Heart right ventricle (tissue), 16 donors: ENCODE measurements around the gene GRIK4. TPM values are rescaled to one million over a fixed set of nuclear protein-coding genes. Genes with fewer than 3 reads are reported as not detected.
A peak's percentile ranks its signal among the peaks of the same experiment; 100 is the strongest.

Source experiments
- ATAC-seq, 8 donors: fragments of 200-7000 bp; cut with Tn5 transposase; one replicate each; pipeline ENCODE4 v1.9.1; 2020; ENCODE audit warnings: mild to moderate bottlenecking in 8 of 8, moderate library complexity in 8 of 8, moderate number of reproducible peaks in 1 of 8
- DNase-seq, 2 donors: peaks; one replicate each; pipeline ENCODE4 v3.0.0-alpha.2; 2020
- H3K27ac ChIP-seq, 10 donors: fragments of 200-600 bp; sonication (generic) in 2 of 10; one replicate each; pipeline versions ENCODE4 v1.5.0 to v1.8.0; 2020 to 2022; ENCODE audit warnings: mild to moderate bottlenecking in 3 of 10
- H3K27me3 ChIP-seq, 7 donors: fragments of 200-600 bp; one replicate each; pipeline ENCODE4 v1.8.0; 2021 to 2022; ENCODE audit warnings: mild to moderate bottlenecking in 2 of 7
- H3K36me3 ChIP-seq, 9 donors: fragments of 200-600 bp; sonication (generic) in 1 of 9; one replicate each; pipeline versions ENCODE4 v1.5.0 to v1.8.0; 2020 to 2022; ENCODE audit warnings: mild to moderate bottlenecking in 2 of 9
- H3K4me1 ChIP-seq, 9 donors: fragments of 200-600 bp; sonication (generic) in 1 of 9; one replicate each; pipeline versions ENCODE4 v1.5.0 to v1.8.0; 2020 to 2022; ENCODE audit warnings: mild to moderate bottlenecking in 4 of 9
- H3K4me3 ChIP-seq, 10 donors: fragments of 200-600 bp; sonication (generic) in 2 of 10; one replicate each; pipeline versions ENCODE4 v1.5.0 to v1.8.0; 2020 to 2022; ENCODE audit warnings: mild to moderate bottlenecking in 7 of 10, moderate library complexity in 2 of 10
- H3K9me3 ChIP-seq, 11 donors: fragments of 200-600 bp in 10 of 11; sonication (generic) in 2 of 11; one replicate each; pipeline versions ENCODE4 v1.5.0 to v1.8.0; 2013 to 2022; ENCODE audit warnings: mild to moderate bottlenecking in 2 of 11, control low read depth in 1 of 11, moderate library complexity in 1 of 11
- WGBS, 2 donors: extraction: QIAGEN DNeasy Blood & Tissue Kit; methylation state at CpG; one replicate each; pipeline ENCODE4 v1.1.7; 2013; ENCODE audit warnings: inconsistent platforms in 1 of 2; 5-methylcytosine and 5-hydroxymethylcytosine counted together
- intact Hi-C, 10 donors: fragments of 100-400 bp; cut with DNase I; formaldehyde crosslinking; loops; one replicate each; pipeline versions ENCODE4 v1.11.1 to v1.14.2; 2022
- polyA plus RNA-seq, 2 donors: library from polyadenylated mRNA; stranded (reverse); fragments of 200-250 nt; gene quantifications; one replicate each; pipeline ENCODE4 v1.2.3, GENCODE V29; 2013
- total RNA-seq, 10 donors: library from RNA; stranded (reverse); fragmentation: NEBNext Ultra II Directional in 3 of 10; extraction: Animal tissue kit (Norgen Biotek cat#: 25700) in 3 of 10; gene quantifications; one replicate each; pipeline versions ENCODE4 v1.2.1 to v1.2.4, GENCODE V29; 2021 to 2023
- TF ChIP-seq, protein P1 (sequence below), 9 donors: fragments of 200-600 bp; sonication (generic) in 2 of 9; IDR thresholded peaks; one replicate each; pipeline versions ENCODE4 v1.5.0 to v1.8.0; 2021 to 2022; ENCODE audit warnings: antibody characterized with exemption in 9 of 9, mild to moderate bottlenecking in 5 of 9, moderate library complexity in 1 of 9
- donor health status: Arrhythmogenic right ventricular cardiomyopathy.
- donor health status: ischemic (EF 13 %, LVEDD 7.1; RV severe dilation, severe dysfunction).
- donor health status: healthy with polysubstance abuse.
- donor health status: DM: no; HTN: yes; CAD: no.
- donor health status: DM: no; HTN: no; CAD: no.
- donor health status: ischemic (EF 25% LVEDD 6.9; RV normal size, moderate dysfunction).
- donor health status: ischemic (EF 25% LVEDD 5.7; RV mildly dilated, moderate dysfunction).
- donor health status: healthy.
- donor health status: DM: yes; HTN: yes; CAD: no.
- donor health status: Ischemic cardiomyopathy.
- donor health status: ischemic (EF 35%, LVEDD 5.7; RV mildly dilated, moderate dysfunction).
- donor health status: nonischemic (EF 11% LVEDD 7.7; RV severe dilation, severe dysfunction).
- donor health status: DM: yes; HTN: yes; CAD: no.
- donor health status: PGD.
- donor health status: ischemic (EF 29% LVEDD 5.4; RV normal size, mild dysfunction).
- donor health status: nonischemic (EF 23%, LVEDD 6.1; RV moderate dilation, normal function).

The GRIK4 gene
- total and polyA plus RNA-seq, 12 donors = 0.01 to 0.85 (median 0.37) TPM; not detected in 6

DNA sequence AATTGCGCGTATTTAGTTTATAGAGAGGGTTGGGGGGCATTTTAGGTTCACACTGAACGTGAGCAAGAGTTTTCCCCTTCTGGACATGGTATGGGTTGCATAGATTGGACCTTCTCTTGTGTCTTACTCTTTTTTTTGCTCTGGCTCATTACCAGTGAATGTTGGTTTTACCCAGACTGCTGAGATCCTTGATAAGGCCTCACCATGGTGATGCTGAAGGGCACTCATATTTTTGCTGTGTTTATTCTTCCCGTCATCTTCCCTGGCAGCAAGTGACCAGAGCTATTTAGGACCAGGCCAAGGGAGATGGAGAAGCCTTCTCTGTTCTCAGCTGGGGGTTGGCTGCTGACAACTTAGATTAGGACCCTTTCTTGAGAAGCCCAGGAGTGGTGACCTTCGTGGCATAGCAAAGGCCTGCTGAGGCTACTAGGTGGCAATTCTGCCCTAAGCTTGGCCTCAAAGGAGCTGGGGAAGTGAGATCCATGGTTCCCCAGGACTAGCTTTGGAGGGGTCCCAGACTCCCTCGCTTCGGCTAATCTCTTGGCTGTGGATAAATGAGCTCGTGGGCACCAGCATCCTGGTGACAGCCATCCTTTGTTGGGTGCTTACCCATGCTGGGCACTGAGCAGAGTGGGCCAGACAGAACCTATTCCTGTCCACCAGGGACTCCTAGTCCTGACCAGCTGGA lies 47.3 kb downstream of the GRIK4 start:
- WGBS, 2 donors = 82 to 85% methylated on average over 8 of the region's 8 CpGs

DNA sequence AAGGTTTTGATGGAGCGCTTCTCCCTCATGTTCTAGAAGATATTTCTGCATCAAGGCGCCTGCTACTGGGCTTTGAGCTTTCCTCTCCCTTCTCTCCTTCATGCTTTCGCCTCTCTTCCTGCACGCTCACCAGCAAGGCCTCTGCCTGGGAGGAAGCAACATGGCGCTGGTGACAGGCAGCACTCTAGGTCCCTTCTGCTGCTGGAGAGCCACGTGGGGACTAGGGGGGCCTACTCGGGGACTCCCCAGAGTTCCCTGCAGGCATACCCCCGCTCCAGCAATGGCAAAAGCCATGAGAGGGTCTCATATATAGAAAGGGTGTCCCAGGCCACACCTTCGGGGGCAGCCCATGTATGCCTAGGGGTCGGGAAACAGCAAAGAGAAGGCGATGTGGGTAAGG lies 49.7 kb downstream of the GRIK4 start:
- Histone ChIP-seq H3K4me3 (no peak overlapping the region), H3K36me3 (no peaks in the 10 kb centered on the region), H3K4me1 (peaks cover 11 to 36% (median 25%) of the 10 kb centered on the region in 9 donors), H3K9me3 (no peaks in the 10 kb centered on the region), H3K27me3 (peaks cover 0 to 45% (median 14%) of the 10 kb centered on the region in 7 donors), H3K27ac (no peak overlapping the region)
- TF ChIP-seq, protein P1, sequence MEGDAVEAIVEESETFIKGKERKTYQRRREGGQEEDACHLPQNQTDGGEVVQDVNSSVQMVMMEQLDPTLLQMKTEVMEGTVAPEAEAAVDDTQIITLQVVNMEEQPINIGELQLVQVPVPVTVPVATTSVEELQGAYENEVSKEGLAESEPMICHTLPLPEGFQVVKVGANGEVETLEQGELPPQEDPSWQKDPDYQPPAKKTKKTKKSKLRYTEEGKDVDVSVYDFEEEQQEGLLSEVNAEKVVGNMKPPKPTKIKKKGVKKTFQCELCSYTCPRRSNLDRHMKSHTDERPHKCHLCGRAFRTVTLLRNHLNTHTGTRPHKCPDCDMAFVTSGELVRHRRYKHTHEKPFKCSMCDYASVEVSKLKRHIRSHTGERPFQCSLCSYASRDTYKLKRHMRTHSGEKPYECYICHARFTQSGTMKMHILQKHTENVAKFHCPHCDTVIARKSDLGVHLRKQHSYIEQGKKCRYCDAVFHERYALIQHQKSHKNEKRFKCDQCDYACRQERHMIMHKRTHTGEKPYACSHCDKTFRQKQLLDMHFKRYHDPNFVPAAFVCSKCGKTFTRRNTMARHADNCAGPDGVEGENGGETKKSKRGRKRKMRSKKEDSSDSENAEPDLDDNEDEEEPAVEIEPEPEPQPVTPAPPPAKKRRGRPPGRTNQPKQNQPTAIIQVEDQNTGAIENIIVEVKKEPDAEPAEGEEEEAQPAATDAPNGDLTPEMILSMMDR (IDR thresholded peaks at IDR 0.05) = no peak
- no peak for ATAC-seq
- no peak for DNase-seq
- intact Hi-C loops = no loop called here
- 97% methylated on average over 11 of the region's 11 CpGs for WGBS, 2 donors

More for the DNA sequence above, 47.3 kb downstream of the GRIK4 start:
- peaks cover 0 to 17% (median 7%) of the 10 kb centered on the region in 9 donors for H3K4me1 ChIP-seq
- TF ChIP-seq, protein P1 (IDR thresholded peaks at IDR 0.05) = no peak
- DNase-seq = no peak
- H3K36me3 ChIP-seq = no peaks in the 10 kb centered on the region
- no peak overlapping the region for H3K4me3 ChIP-seq
- H3K27me3 ChIP-seq = peaks cover 0 to 21% (median 0%) of the 10 kb centered on the region in 7 donors
- no peak overlapping the region for H3K27ac ChIP-seq
- no peaks in the 10 kb centered on the region for H3K9me3 ChIP-seq
- peak in 1 of 8 donors; percentile 42 for ATAC-seq
- intact Hi-C loops = no loop called here

DNA sequence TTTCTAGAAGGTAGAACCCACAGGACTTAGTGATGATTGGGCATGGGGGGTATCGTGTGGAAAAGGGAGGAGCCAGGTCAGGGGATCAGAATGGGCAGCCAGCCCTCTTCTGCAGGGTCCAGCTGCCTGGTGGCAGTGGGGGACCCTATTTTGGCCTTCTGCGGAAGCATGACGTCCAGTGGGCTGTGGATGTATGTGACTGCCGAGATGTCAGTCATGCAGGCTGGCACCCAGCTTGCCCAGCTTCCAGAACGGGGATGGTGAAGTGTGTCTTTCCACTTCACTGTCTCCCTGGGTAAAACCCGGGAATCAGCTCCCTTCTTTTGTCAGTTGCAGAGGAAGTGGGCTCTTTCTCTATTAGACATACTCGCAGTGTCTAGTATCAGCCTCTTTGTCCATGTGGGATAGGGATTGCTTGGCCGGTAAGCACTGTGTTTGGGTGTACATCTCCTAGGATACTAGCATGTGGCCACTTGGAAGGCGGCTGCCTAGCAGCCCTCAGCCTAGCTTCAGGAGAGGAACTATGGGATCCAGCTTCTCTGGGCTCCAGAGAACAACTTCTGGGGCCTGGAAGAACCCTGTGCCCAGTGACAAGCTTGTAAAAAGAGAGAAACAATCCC lies 51.4 kb downstream of the GRIK4 start:
- peak overlapping the region in 6 of 10 donors; percentile 12 to 65 (median 38) for H3K27ac ChIP-seq
- H3K4me1 ChIP-seq = peaks cover 11 to 37% (median 27%) of the 10 kb centered on the region in 9 donors
- no peaks in the 10 kb centered on the region for H3K36me3 ChIP-seq
- H3K4me3 ChIP-seq = no peak overlapping the region
- TF ChIP-seq, protein P1 (IDR thresholded peaks at IDR 0.05) = no peak
- peak in 1 of 2 donors; percentile 44 for DNase-seq
- no peaks in the 10 kb centered on the region for H3K9me3 ChIP-seq
- intact Hi-C loops = no loop called here
- peak in 7 of 8 donors; percentile 66 to 88 (median 78) for ATAC-seq
- peaks cover 0 to 45% (median 16%) of the 10 kb centered on the region in 7 donors for H3K27me3 ChIP-seq
- 60 to 65% methylated on average over 9 of the region's 9 CpGs for WGBS, 2 donors

DNA sequence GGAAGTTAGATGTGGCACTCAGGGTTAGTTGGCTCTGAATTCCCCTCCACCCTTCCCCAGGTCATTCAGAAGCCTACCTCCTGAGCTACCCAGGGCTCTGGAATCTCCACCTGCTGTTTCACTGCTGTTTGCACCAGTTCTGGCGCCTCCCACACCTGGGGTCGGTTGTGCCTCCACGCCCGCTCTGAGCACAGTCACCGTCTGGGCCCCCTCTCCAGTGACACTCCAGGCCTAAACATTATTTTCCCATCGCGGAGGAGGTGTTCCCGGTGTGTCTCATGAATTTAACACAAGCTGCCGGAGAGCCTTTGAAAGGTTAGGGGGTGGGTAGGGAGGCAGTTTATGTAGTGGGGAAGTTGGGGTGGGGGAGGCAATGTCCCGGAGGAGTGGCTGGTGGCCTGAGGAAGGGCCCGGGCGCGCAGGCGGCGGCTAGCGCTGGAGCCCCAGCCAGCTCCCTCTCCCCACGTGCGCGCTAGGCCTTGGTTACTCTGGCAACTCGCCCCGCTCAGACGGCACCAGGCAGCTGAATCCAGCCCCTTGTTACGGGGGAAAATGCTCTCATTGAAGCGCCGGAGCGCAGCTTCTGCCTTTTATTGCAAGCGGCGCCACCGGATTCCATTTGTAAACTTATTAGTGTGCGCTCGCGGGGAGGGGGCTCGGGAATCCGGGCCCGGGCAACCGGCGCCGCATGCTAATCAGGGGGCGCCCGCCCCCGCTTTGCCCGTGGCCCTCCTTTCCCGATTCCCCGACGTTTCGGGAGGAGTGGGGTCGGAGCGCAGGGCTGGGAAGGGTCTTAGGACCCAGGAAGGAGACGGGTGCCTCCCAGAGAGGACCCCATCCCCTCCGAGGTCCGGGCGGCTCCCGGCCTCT lies 52.4 kb downstream of the GRIK4 start:
- H3K27me3 ChIP-seq = peaks cover 0 to 45% (median 16%) of the 10 kb centered on the region in 7 donors
- TF ChIP-seq, protein P1 (IDR thresholded peaks at IDR 0.05) = no peak
- WGBS, 2 donors = 21 to 23% methylated on average over 50 to 53 of the region's 53 CpGs
- H3K4me3 ChIP-seq = peak overlapping the region in 9 of 10 donors; percentile 27 to 52 (median 44)
- intact Hi-C loops = no loop called here
- peak; percentile 32 to 50 for DNase-seq
- peak; percentile 34 to 69 (median 46) for ATAC-seq
- H3K4me1 ChIP-seq = peaks cover 11 to 37% (median 27%) of the 10 kb centered on the region in 9 donors
- no peaks in the 10 kb centered on the region for H3K36me3 ChIP-seq
- H3K27ac ChIP-seq = peak overlapping the region in 7 of 10 donors; percentile 21 to 67 (median 44)
- no peaks in the 10 kb centered on the region for H3K9me3 ChIP-seq
